ENCODE results near the gene RNF213. TPM values are rescaled to one million over a fixed set of nuclear protein-coding genes. Genes with fewer than 3 reads are reported as not detected.

RNF213 gene
- total and polyA plus RNA-seq, 2 of the 8 experiments (the other 6 are each of a cell fraction or from before 2014, with no cell fraction given): 33.8 to 62.8 TPM

DNA sequence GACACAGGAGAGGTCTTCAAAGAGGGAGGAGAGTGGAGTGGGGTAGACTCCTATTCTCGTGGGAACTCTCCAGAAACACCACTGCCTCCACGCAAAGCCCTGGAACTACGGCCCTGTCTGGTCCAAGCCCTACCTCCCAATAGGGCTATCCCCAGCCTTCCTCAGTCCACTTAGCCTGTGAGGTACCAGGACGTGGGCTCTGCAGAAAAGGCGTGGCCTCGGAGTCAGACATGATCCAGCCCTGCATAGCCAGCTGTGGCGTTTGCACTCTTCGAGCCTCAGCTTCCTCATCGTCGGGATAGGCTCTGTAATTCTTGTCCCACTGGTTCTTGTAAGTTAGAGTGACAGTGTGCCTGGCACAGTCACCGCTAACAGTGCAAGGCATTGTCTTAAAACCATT, 168.1 kb downstream of the RNF213 start:
- ChIA-PET POLR2A (ENCODE audit: partially characterized antibody) (interaction anchor here (1.3 kb wide), 1 partner anchor 16 kb away, joined by 3 read pairs; no protein-coding TSS in a partner anchor), CTCF (ENCODE audit: partially characterized antibody) (interaction anchor here (0.6 to 3.9 kb wide), 8 partner anchors 13 to 294 kb away, joined by 3 to 21 read pairs (median 8); no protein-coding TSS in a partner anchor)
- no peak overlapping the region for H3K23ac ChIP-seq (ENCODE audit: insufficient read length)
- no peaks in the 10 kb centered on the region for H3K9me3 ChIP-seq (ENCODE audit: insufficient read depth in 2 of 2, low read depth in 1 of 2, low read length in 1 of 2)
- H3K27ac ChIP-seq (ENCODE audit: low read depth, low read length): no peak overlapping the region
- H2BK5ac ChIP-seq (ENCODE audit: low read depth, low read length): no peak overlapping the region
- H2AFZ ChIP-seq (ENCODE audit: low read length): no peak overlapping the region
- no peak overlapping the region for H4K8ac ChIP-seq (ENCODE audit: extremely low read depth, insufficient read depth, low read length)
- H3K18ac ChIP-seq (ENCODE audit: extremely low read depth, low read length): no peak overlapping the region
- peaks cover 0 to 8% (median 2%) of the 10 kb centered on the region in 4 experiments; a peak in 3 of 7 replicates for H3K4me1 ChIP-seq (replicated peaks in 1 of 4; ENCODE audit: control insufficient read depth in 3 of 4, insufficient read depth in 4 of 4, low read length in 3 of 4)
- H4K91ac ChIP-seq (replicated peaks; ENCODE audit: insufficient read length, low read length): no peak overlapping the region
- H3K56ac ChIP-seq (replicated peaks; ENCODE audit: insufficient read length, low read depth, low read length): no peak overlapping the region
- no peak overlapping the region for H2BK12ac ChIP-seq (ENCODE audit: low read depth, low read length)
- no peaks in the 10 kb centered on the region for H3K23me2 ChIP-seq (ENCODE audit: low read depth, low read length)
- H3K9ac ChIP-seq (replicated peaks in 1 of 4; ENCODE audit: extremely low read depth in 1 of 4, low read depth in 3 of 4, low read length in 3 of 4): no peak overlapping the region
- TF ChIP-seq, protein P1, sequence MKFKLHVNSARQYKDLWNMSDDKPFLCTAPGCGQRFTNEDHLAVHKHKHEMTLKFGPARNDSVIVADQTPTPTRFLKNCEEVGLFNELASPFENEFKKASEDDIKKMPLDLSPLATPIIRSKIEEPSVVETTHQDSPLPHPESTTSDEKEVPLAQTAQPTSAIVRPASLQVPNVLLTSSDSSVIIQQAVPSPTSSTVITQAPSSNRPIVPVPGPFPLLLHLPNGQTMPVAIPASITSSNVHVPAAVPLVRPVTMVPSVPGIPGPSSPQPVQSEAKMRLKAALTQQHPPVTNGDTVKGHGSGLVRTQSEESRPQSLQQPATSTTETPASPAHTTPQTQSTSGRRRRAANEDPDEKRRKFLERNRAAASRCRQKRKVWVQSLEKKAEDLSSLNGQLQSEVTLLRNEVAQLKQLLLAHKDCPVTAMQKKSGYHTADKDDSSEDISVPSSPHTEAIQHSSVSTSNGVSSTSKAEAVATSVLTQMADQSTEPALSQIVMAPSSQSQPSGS (IDR thresholded peaks at IDR 0.05; ENCODE audit: low read length): no peak
- no peak for TF ChIP-seq CREB1 (IDR thresholded peaks at IDR 0.05)
- no peak for TF ChIP-seq SIRT6 (IDR thresholded peaks at IDR 0.05; ENCODE audit: low read length)
- no peak for TF ChIP-seq EGR1 (IDR thresholded peaks at IDR 0.05; ENCODE audit: borderline replicate concordance, low read depth, low read length)
- no peak overlapping the region for H3K4ac ChIP-seq (replicated peaks; ENCODE audit: insufficient read length, low read depth, low read length)
- H3K4me3 ChIP-seq (ENCODE audit: extremely low read depth in 1 of 4, insufficient read depth in 2 of 4, low read depth in 3 of 4, low read length in 4 of 4): no peak overlapping the region
- no peak overlapping the region for H4K5ac ChIP-seq (ENCODE audit: insufficient read length, low read depth, low read length)
- H3K4me2 ChIP-seq (ENCODE audit: insufficient read depth in 1 of 2, low read depth in 2 of 2, low read length in 2 of 2): no peak overlapping the region
- WGBS, 2 experiments (ENCODE audit: extremely low coverage in 1 of 2, insufficient coverage in 1 of 2, insufficient read length in 1 of 2, insufficient replicate concordance in 2 of 2, low coverage in 1 of 2, low lambda C conversion rate in 2 of 2, missing lambda C conversion rate in 1 of 2): 83% methylated on average over 10 of the region's 11 CpGs; no CpG with 5 or more reads in 1 of the 2 experiments
- peaks cover 0 to 4% of the 10 kb centered on the region in 2 experiments for H4K20me1 ChIP-seq (replicated peaks in 1 of 2; ENCODE audit: control insufficient read depth in 1 of 2, insufficient read depth in 2 of 2, low read length in 2 of 2)
- no peaks in the 10 kb centered on the region for H3K79me2 ChIP-seq (ENCODE audit: control insufficient read depth in 1 of 2, insufficient read depth in 2 of 2, low read length in 2 of 2)
- H3K79me1 ChIP-seq (ENCODE audit: low read depth, low read length): no peaks in the 10 kb centered on the region
- H2AK5ac ChIP-seq (ENCODE audit: low read depth, low read length): no peak overlapping the region
- FAIRE-seq: no peak
- no peak for DNase-seq (ENCODE audit: low read depth in 1 of 2, low spot score in 2 of 2)
- H3K14ac ChIP-seq (ENCODE audit: insufficient read length): no peak overlapping the region
- H2BK20ac ChIP-seq (ENCODE audit: low read length): no peak overlapping the region
- H3K36me3 ChIP-seq (ENCODE audit: control insufficient read depth in 2 of 4, insufficient read depth in 4 of 4, low read length in 3 of 4): no peaks in the 10 kb centered on the region; a peak in 1 of 8 replicates
- no peaks in the 10 kb centered on the region; a peak in 1 of 7 replicates for H3K27me3 ChIP-seq (replicated peaks in 1 of 4; ENCODE audit: control insufficient read depth in 3 of 4, extremely low read depth in 1 of 4, insufficient read depth in 3 of 4, low read length in 3 of 4)
- H2BK120ac ChIP-seq (replicated peaks; ENCODE audit: low read depth, low read length): no peak overlapping the region
- no peak overlapping the region for H2BK15ac ChIP-seq (ENCODE audit: low read length)

Measured in H1 (cell line).